GM18858 (cell line): ENCODE data around the gene ADAMTS13.
"Not testable (repeated sequence)": the region's sequence is repeated elsewhere in the genome, so short reads cannot be mapped to it uniquely, and the experiment has no call there.

Source experiments
- ATAC-seq: cut with Tn5 transposase; IDR thresholded peaks from one replicate; pipeline ENCODE4 v1.9.1; 2021; ENCODE audit not compliant: unreplicated experiment

The ADAMTS13 gene

GRCh38 chr9:133423216-133423615 is 1.0 kb downstream of the ADAMTS13 start:
- ATAC-seq = no peak

- ATAC-seq = no peak
These were observed 2.0 kb downstream of the ADAMTS13 start for GRCh38 chr9:133424187-133424586.

- no peak for ATAC-seq
These were observed 3.0 kb downstream of the ADAMTS13 start for GRCh38 chr9:133425049-133425632.

GRCh38 chr9:133426011-133426410 is 3.8 kb downstream of the ADAMTS13 start:
- no peak for ATAC-seq

- no peak for ATAC-seq
These were observed 5.6 kb downstream of the ADAMTS13 start for GRCh38 chr9:133427658-133428348.

- ATAC-seq = no peak
These were observed 6.5 kb downstream of the ADAMTS13 start for GRCh38 chr9:133428617-133429101.

- no peak for ATAC-seq
These were observed 7.0 kb downstream of the ADAMTS13 start for GRCh38 chr9:133429214-133429613.

- ATAC-seq = no peak
These were observed 7.5 kb downstream of the ADAMTS13 start for GRCh38 chr9:133429641-133430161.

GRCh38 chr9:133430244-133430643 is 8.1 kb downstream of the ADAMTS13 start:
- no peak for ATAC-seq

- no peak for ATAC-seq
These were observed 11.2 kb downstream of the ADAMTS13 start for GRCh38 chr9:133433351-133433843.

- no peak for ATAC-seq
These were observed 14.5 kb downstream of the ADAMTS13 start for GRCh38 chr9:133436681-133437080.

- no peak for ATAC-seq
These were observed 15.8 kb downstream of the ADAMTS13 start for GRCh38 chr9:133437753-133438531.

- ATAC-seq = no peak
These were observed 17.2 kb downstream of the ADAMTS13 start for GRCh38 chr9:133439337-133439736.

- no peak for ATAC-seq
These were observed 18.7 kb downstream of the ADAMTS13 start for GRCh38 chr9:133440874-133441273.

GRCh38 chr9:133441571-133441970 is 19.4 kb downstream of the ADAMTS13 start:
- no peak for ATAC-seq

- no peak for ATAC-seq
These were observed 21.1 kb downstream of the ADAMTS13 start for GRCh38 chr9:133443248-133443647.

GRCh38 chr9:133443982-133444381 is 21.8 kb downstream of the ADAMTS13 start:
- no peak for ATAC-seq

GRCh38 chr9:133445293-133445969 is 23.3 kb downstream of the ADAMTS13 start:
- no peak for ATAC-seq

- no peak for ATAC-seq
These were observed 26.4 kb downstream of the ADAMTS13 start for GRCh38 chr9:133448487-133448972.

GRCh38 chr9:133449760-133450159 is 27.6 kb downstream of the ADAMTS13 start:
- ATAC-seq = no peak

GRCh38 chr9:133451865-133452264 is 29.7 kb downstream of the ADAMTS13 start:
- not testable (repeated sequence) for ATAC-seq
